Suppressor macrophage treated with lipopolysaccharide for 4 hours (primary cell): Measurements from ENCODE around the gene PILRB.
"Not testable (repeated sequence)": the region's sequence is repeated elsewhere in the genome, so short reads cannot be mapped to it uniquely, and the experiment has no call there.

Experiments used
- DNase-seq: peaks from one replicate; pipeline ENCODE4 v3.0.0-alpha.2; 2020

PILRB gene

DNA sequence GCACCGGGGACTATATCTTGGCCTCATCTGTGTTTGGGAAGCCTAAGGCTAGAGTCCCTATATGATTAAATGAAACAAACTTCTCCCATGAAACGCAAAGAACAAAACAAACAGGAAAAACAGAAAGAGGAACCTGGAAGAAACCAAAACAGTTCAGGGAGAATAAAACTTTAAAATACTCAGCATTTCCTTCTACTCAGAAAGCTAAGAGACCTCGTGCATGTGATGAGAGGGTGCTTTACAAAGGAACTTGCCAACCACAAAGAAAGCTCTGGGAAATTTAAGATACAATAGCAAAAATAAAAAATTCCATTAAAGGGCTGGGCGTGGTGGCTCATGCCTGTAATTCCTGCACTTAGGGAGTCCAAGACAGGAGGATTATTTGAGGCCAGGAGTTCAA is 22.3 kb downstream of the PILRB start:
- DNase-seq = peak; percentile 90

GRCh38 chr7:100381531-100382233 is 23.8 kb downstream of the PILRB start:
- not testable (repeated sequence) for DNase-seq

DNA sequence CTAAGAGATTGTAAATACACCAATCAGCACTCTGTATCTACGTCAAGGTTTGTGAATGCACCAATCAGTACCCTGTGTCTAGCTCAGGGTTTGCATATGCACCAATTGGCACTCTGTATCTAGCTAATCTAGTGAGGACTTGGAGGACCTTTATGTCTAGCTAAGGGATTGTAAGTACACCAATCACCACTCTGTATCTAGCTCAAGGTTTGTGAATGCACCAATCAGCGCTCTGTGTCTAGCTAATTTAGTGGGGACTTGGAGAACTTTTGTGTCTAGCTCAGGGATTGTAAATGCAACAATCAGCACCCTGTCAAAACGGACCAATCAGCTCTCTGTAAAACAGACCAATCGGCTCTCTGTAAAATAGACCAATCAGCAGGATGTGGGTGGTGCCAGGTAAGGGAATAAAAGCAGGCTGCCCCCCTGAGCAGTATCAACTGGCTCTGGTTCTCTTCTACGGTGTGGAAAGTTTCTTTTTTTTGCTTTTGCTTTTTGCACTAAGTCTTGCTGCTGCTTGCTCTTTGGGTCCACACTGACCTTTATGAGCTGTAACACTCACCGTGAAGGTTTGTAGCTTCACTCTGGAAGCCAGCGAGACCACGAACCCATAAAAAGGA is 24.4 kb downstream of the PILRB start:
- not testable (repeated sequence) for DNase-seq

DNA sequence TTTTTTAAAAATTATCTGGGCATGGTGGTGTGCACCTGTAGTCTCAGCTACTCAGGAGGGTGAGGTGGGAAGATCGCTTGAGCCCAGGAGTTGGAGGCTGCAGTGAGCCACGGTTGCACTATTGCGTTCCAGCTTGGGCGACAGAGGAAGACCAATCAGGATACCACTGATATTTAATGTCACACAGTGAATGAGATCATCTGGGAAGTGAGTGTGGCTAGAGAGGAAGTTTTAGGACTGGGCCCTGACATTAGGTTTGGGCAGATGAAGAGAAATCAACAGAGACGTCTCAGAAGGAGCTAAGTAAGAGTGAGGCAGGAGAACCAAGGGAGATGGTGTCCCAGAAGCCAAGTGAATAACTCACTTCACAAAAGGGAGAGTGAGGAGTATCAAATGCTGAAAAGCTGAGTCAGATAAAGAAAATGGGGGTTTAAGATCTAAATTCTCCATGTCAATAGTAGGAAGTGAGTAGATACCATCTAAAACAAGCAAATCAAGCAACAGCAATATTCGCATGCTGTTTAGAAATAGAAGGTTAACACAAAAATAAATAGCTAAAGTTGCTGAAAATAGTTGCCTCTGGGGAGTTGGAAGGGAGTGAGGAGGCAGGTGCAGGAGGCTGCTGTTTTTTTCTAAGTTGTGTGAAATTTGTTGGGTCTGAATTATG is 26.8 kb downstream of the PILRB start:
- DNase-seq = peak; percentile 73

- DNase-seq = no peak
Observed at GRCh38 chr7:100386940-100387339, 29.0 kb downstream of the PILRB start.

DNA sequence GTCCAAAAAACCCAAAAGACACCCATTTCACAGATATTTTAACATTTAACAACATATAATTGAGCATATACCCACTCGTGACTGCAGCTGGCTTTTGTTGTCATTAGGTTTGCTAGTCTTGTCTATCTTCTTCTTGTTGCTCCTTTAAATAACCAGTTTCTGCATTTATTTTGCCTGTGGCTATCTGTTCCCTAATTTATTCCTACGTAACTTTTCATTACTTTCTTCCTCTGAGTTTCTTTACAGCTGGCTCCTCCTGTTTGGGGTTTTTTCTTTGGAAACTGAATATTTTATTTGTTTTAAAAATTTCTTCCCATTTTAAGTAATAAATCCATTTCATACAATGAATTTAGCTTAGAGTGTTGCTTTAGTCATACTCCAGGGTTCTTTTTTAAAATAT is 29.8 kb downstream of the PILRB start:
- DNase-seq = peak; percentile 39

DNA sequence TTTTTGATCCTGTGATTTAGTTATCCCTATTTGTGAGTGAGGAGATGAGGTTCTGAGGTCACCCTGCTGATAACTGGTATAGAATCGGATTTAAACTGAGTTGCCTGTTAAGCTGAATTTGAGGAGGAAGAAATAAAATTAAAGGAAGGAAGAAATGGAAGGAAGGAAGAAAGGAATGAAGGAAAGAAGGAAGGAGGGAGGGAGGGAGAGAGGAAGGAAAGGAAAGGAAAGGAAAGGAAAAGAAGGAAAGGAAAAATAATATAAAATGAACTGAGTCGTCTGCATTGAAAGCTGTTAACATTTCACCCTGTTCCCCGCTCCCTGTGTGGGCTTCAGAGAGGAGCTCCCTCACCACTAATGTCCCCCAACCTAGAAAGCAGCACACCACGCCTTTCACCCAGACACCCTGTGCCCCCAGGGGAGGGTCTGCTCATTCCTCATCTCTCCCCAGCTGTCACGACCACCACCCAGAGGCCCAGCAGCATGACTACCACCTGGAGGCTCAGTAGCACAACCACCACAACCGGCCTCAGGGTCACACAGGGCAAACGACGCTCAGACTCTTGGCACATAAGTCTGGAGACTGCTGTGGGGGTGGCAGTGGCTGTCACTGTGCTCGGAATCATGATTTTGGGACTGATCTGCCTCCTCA is 31.6 kb downstream of the PILRB start:
- DNase-seq = no peak

GRCh38 chr7:100390286-100391009 is 32.5 kb downstream of the PILRB start:
- no peak for DNase-seq

- DNase-seq = peak; percentile 68
Observed at GRCh38 chr7:100393233-100393905, 35.5 kb downstream of the PILRB start.

DNA sequence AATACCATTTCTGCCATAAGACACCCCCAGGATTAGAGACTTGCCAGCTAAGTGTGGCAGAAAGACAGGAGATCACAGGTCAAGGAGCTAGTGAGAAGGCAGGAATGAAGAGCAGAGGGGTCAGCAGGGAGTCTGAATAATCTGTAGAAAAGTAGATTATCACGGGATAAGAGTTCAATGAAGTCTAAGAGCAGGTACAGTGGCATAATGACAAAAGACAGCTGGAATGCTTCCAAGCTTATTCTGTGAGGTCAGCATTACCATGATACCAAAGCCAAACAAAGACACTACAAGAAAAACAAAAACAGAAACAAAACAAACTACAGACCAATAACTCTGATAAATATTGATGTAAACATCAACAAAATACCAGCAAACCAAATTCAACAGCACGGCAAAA is 36.2 kb downstream of the PILRB start:
- no peak for DNase-seq

DNA sequence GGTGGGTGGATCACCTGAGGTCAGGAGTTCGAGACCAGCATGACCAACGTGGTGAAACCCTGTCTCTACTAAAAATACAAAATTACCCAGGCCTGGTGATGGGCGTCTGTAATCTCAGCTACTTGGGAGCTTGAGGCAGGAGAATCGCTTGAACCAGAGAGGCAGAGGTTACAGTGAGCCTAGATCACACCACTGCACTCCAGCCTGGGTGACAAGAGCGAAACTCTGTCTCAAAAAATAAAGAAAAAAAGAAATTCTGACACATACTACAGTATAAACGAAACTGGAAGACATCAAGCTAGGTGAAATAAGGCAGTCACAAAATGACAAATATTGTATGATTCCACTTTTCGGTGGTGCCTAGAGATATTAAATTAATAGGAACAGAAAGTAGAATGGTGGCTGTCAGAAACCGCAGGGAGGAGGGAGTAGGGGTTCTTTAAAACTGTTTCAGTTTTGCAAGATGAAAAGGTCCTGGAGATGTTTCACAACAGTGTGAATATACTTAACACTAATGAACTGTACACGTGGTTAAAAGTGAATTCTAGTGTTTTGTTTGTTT is 38.6 kb downstream of the PILRB start:
- DNase-seq = peak; percentile 95

GRCh38 chr7:100397315-100398081 is 39.6 kb downstream of the PILRB start:
- DNase-seq = no peak

DNA sequence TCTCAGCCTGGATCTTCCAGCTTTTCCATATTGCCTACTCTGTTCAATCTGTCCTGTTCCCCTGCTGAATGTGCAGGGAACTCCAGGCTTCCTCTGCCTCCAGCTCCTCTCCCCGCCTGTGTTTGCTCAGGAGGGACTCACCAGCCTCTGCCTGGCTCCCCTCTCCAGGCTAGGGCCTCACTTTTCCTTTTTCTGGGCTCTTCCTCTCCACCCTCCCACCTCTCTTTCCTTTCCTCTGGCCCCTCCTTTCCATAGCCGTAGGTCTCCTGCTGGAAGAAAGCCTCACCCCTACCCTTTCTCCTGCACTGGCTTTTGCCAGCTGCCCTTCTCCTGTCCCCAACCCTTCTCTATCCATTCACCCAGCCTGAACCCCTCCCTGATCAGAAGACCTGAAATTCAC is 40.3 kb downstream of the PILRB start:
- no peak for DNase-seq

DNA sequence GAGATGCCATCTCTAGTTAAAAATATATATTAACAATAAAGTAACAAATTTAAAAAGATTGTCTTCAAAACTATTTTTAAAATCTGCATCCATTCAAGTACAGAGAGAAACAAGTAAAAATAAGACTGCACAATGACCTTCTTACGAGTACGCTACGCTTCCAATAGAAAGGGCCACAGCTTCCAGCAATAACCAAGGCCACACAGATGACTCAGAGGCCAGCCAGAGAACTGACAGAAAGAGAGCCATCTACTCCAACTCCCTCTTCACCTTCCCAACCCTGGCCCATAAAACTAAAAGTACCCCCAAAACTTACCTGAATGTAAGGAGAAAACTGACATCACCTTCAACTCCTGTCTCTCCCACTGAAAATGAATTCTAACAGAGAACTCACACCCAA is 42.1 kb downstream of the PILRB start:
- no peak for DNase-seq

DNA sequence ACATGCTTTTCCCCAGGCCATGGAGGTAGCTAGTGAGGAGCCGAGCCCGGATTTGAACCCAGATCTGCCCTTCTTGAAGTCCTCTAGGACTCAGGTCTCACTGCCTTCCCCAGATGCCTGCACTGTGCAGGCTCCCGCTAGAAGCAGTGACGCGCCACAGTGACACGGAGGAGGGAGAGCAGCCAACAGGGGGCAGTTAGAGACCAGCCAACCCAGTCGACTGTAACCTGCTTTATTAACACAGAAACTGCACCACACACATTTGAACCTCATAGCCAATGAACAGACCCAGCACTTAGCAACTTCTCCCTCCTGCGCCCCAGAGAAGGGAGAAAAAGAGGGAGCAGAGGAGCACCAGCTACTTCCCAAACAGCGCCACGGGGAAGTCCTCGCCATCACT is 42.7 kb downstream of the PILRB start:
- no peak for DNase-seq

DNA sequence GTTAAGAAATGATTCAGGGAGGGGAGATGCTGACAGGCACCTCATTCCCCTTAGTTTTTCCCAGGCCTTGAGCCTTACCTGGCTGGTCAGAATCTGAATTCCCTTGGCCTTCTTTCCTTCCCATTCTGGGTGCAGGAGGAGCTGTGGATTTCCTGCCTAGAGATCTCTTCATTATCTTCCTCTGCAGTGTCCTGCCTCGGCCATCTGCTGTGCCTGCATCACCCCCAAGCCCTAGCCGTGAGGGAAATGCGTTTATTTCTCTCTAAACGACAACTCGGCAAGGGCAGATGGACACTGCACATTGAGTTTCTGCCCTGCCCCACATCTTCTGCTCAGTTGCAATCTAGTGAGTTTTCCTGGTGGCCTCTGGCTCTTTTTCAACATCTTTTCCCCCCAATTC is 43.9 kb downstream of the PILRB start:
- no peak for DNase-seq

GRCh38 chr7:100402241-100402640 is 44.3 kb downstream of the PILRB start:
- DNase-seq = no peak

DNA sequence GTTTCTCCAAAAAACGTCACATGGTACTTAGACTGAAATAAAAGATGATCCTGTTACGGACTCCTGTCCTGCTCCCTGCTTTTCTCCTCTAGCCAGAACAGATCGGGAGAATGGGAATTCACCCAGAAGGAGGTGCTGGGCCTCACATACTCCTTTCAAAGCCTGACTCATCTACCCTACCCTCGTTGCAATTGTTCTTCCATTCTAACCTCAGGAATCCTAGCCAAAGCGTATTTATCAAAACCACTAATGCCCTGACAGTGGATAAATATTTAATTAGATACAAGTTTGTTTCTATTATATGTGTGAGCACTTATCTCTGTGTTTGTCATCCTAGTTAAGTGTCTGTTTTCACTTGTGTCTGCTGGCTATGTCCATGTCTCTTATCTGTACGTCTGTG is 48.9 kb downstream of the PILRB start:
- DNase-seq = no peak

- peak; percentile 84 for DNase-seq
Observed at GRCh38 chr7:100407285-100408180, 49.6 kb downstream of the PILRB start.

DNA sequence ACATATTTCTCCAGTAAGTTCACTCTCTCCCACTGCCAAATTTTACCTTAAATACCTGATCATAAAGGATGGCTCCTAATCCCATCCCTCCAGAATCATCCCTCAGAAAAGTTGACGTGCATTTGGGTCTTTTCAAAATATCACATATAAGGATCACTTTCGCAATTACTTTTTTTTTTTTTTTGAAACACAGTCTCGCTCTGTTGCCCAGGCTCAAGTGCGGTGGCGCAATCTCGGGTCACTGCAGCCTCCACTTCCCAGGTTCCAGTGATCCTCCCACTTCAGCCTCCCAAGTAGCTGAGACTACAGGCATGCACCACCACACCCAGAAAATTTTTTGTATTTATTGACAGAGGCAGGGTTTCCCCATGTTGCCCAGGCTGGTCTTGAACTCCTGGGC is 53.2 kb downstream of the PILRB start:
- DNase-seq = no peak
